ENCODE results near the gene GFY. TPM values are rescaled to one million over a fixed set of nuclear protein-coding genes. Genes with fewer than 3 reads are reported as not detected.

The GFY gene
- total and polyA plus RNA-seq, 9 of the 15 experiments (the other 6 are each of a cell fraction or from before 2014, with no cell fraction given), result 0.06 to 0.40 (median 0.19) TPM; not detected in 3

- TF ChIP-seq BMI1 (IDR thresholded peaks at IDR 0.05; ENCODE audit: low read length) (no peak), MGA (IDR thresholded peaks at IDR 0.05) (peak; percentile 99), ZNF75A (CRISPR knock-in tag; IDR thresholded peaks at IDR 0.05) (no peak), THAP12 (CRISPR knock-in tag; IDR thresholded peaks at IDR 0.05) (no peak), STAG1 (CRISPR knock-in tag; IDR thresholded peaks at IDR 0.05; ENCODE audit: borderline replicate concordance) (no peak), PYGO2 (tag; IDR thresholded peaks at IDR 0.05) (no peak), ZNF668 (CRISPR knock-in tag; IDR thresholded peaks at IDR 0.05) (no peak), MTA3 (IDR thresholded peaks at IDR 0.05; ENCODE audit: borderline replicate concordance) (peak; percentile 88; the same call in 1 of the 2 replicates), MAFF (IDR thresholded peaks at IDR 0.05; ENCODE audit: low read length) (no peak), MXD1 (CRISPR knock-in tag; IDR thresholded peaks at IDR 0.05; ENCODE audit: borderline replicate concordance, poor library complexity, severe bottlenecking) (no peak), ZNF512 (tag; IDR thresholded peaks at IDR 0.05) (no peak), RFX5 (IDR thresholded peaks at IDR 0.05; ENCODE audit: low read depth, low read length) (no peak)
Measured at GRCh38 chr19:49422407-49423070, 2.6 kb upstream of the GFY start (continued).
